ENCODE measurements around the gene CHD2.

GRCh38 chr15:93029836-93030429 is 129.8 kb downstream of the CHD2 start:
- no peak for TF ChIP-seq EZH2 (IDR thresholded peaks at IDR 0.05; ENCODE audit: borderline replicate concordance, low read length)
- TF ChIP-seq, protein P1, sequence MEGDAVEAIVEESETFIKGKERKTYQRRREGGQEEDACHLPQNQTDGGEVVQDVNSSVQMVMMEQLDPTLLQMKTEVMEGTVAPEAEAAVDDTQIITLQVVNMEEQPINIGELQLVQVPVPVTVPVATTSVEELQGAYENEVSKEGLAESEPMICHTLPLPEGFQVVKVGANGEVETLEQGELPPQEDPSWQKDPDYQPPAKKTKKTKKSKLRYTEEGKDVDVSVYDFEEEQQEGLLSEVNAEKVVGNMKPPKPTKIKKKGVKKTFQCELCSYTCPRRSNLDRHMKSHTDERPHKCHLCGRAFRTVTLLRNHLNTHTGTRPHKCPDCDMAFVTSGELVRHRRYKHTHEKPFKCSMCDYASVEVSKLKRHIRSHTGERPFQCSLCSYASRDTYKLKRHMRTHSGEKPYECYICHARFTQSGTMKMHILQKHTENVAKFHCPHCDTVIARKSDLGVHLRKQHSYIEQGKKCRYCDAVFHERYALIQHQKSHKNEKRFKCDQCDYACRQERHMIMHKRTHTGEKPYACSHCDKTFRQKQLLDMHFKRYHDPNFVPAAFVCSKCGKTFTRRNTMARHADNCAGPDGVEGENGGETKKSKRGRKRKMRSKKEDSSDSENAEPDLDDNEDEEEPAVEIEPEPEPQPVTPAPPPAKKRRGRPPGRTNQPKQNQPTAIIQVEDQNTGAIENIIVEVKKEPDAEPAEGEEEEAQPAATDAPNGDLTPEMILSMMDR (IDR thresholded peaks at IDR 0.05; ENCODE audit: low read length): no peak

Data from OCI-LY1 (cell line).